Ectodermal cell (in vitro differentiated cells): ENCODE measurements around the gene CFP.

Source experiments
- H3K27ac ChIP-seq: 2 replicates; pipeline ENCODE4 v1.7.0; 2013; ENCODE audit warnings: mild to moderate bottlenecking, low read depth, low read length; ENCODE audit not compliant: insufficient read depth, poor library complexity, severe bottlenecking
- H3K27me3 ChIP-seq: 2 replicates; pipeline ENCODE4 v1.7.0; 2013; ENCODE audit warnings: mild to moderate bottlenecking, low read length; ENCODE audit not compliant: insufficient read depth, control insufficient read depth, poor library complexity, severe bottlenecking
- H3K36me3 ChIP-seq: one replicate; pipeline ENCODE4 v1.7.0; 2013; ENCODE audit warnings: low read length; ENCODE audit not compliant: control insufficient read depth, insufficient read depth
- H3K4me1 ChIP-seq: one replicate; pipeline ENCODE4 v1.7.0; 2013; ENCODE audit warnings: low read length; ENCODE audit not compliant: control insufficient read depth, insufficient read depth
- H3K4me3 ChIP-seq: 2 replicates; pipeline ENCODE4 v1.7.0; 2013; ENCODE audit warnings: low read depth, low read length, control low read depth; ENCODE audit not compliant: insufficient read depth
- H3K9me3 ChIP-seq: 2 replicates; pipeline ENCODE4 v1.7.0; 2013; ENCODE audit warnings: mild to moderate bottlenecking, low read length, moderate library complexity; ENCODE audit not compliant: control insufficient read depth
- WGBS, 2 experiments: methylation state at CpG; one replicate each; pipeline ENCODE4 v1.1.7; 2013; ENCODE audit warnings: missing lambda C conversion rate in 2 of 2; 5-methylcytosine and 5-hydroxymethylcytosine counted together

The CFP gene

GRCh38 chrX:47638816-47639215, 9.1 kb upstream of the CFP start:
- H3K36me3 ChIP-seq = peaks cover 20% of the 10 kb centered on the region

DNA sequence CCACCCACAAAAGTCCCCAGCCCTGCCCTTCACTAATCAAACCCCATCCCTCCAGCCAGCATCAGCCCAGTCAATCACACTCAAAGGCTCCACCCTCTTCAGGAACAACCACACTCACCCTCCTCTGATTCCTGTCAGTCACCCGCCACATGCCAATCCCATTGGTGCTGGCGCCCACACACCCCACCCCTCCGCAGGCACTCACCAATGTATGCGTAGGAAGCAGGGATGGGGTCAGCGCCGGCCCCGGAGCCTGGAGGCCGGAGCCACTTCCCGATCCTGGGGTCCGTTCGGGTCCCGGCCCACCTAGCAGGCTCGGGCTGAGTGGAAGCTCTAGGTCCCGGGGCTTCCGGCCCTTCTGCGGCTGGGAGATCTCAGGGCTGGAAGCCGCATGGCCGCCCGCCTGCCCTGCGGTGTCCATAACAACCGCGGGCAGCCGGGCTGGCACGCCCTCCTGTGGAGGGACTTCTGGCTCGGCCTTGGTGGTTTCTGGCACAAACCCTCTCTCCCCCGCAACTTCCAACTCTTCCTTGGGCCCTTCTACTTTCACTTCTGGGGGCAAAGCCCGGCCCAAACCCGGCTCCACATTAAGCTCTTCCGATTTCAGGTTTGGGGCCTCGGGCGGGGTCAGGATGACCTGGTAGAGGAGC, 7.9 kb upstream of the CFP start:
- 77 to 84% methylated on average over 31 of the region's 31 CpGs for WGBS, 2 experiments
- H3K27ac ChIP-seq = no peak overlapping the region
- no peaks in the 10 kb centered on the region for H3K27me3 ChIP-seq
- H3K4me3 ChIP-seq = peak overlapping the region; percentile 6
- H3K9me3 ChIP-seq = no peaks in the 10 kb centered on the region
- peaks cover 20% of the 10 kb centered on the region for H3K36me3 ChIP-seq
- H3K4me1 ChIP-seq = peaks cover 4% of the 10 kb centered on the region

More at GRCh38 chrX:47638816-47639215, 9.1 kb upstream of the CFP start:
- no peaks in the 10 kb centered on the region for H3K9me3 ChIP-seq
- no peak overlapping the region for H3K27ac ChIP-seq
- peaks cover 4% of the 10 kb centered on the region for H3K4me1 ChIP-seq
- H3K27me3 ChIP-seq = no peaks in the 10 kb centered on the region
- H3K4me3 ChIP-seq = no peak overlapping the region
- WGBS, 2 experiments = 93 to 96% methylated on average over 14 of the region's 14 CpGs

GRCh38 chrX:47634871-47635575, 5.3 kb upstream of the CFP start:
- H3K27me3 ChIP-seq = no peaks in the 10 kb centered on the region
- no peaks in the 10 kb centered on the region for H3K9me3 ChIP-seq
- peaks cover 4% of the 10 kb centered on the region for H3K4me1 ChIP-seq
- no peak overlapping the region for H3K27ac ChIP-seq
- 94 to 96% methylated on average over 16 of the region's 16 CpGs for WGBS, 2 experiments
- peaks cover 10% of the 10 kb centered on the region for H3K36me3 ChIP-seq
- no peak overlapping the region for H3K4me3 ChIP-seq

GRCh38 chrX:47633689-47634590, 4.2 kb upstream of the CFP start:
- Histone ChIP-seq H3K4me1 (peaks cover 4% of the 10 kb centered on the region), H3K36me3 (peaks cover under 1% of the 10 kb centered on the region), H3K27ac (no peak overlapping the region), H3K4me3 (no peak overlapping the region), H3K9me3 (no peaks in the 10 kb centered on the region), H3K27me3 (no peaks in the 10 kb centered on the region)
- 86 to 89% methylated on average over 14 of the region's 14 CpGs for WGBS, 2 experiments

DNA sequence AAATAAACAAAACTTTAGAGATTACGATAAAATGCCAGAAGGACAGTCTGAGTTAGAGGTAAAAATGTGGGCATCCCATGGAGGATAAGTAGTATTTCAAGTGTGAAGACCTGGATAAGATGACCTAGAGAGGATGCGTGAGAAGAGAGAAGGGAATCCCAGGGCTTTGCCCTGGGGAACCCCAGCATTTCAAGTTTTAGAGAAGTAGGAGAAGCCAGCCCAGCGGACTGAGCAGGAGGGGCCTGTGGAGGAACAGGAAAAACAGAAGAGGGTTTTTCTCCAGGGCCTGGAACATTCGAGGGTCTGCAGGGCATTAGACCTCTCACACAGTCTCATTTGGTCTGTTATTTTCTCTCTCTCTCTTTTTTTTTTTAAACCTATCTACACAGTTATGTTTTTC, 2.9 kb upstream of the CFP start:
- H3K36me3 ChIP-seq = no peaks in the 10 kb centered on the region
- H3K4me1 ChIP-seq = peaks cover 4% of the 10 kb centered on the region
- no peaks in the 10 kb centered on the region for H3K27me3 ChIP-seq
- WGBS, 2 experiments = 67 to 71% methylated on average over 4 of the region's 4 CpGs
- H3K9me3 ChIP-seq = no peaks in the 10 kb centered on the region
- no peak overlapping the region for H3K27ac ChIP-seq
- H3K4me3 ChIP-seq = no peak overlapping the region

- peaks cover 1% of the 10 kb centered on the region for H3K4me1 ChIP-seq
- no peak overlapping the region for H3K4me3 ChIP-seq
- 94 to 97% methylated on average over 5 of the region's 5 CpGs for WGBS, 2 experiments
- no peak overlapping the region for H3K27ac ChIP-seq
- H3K27me3 ChIP-seq = no peaks in the 10 kb centered on the region
- no peaks in the 10 kb centered on the region for H3K9me3 ChIP-seq
- H3K36me3 ChIP-seq = no peaks in the 10 kb centered on the region
Observed at GRCh38 chrX:47631676-47632075, 1.9 kb upstream of the CFP start.

DNA sequence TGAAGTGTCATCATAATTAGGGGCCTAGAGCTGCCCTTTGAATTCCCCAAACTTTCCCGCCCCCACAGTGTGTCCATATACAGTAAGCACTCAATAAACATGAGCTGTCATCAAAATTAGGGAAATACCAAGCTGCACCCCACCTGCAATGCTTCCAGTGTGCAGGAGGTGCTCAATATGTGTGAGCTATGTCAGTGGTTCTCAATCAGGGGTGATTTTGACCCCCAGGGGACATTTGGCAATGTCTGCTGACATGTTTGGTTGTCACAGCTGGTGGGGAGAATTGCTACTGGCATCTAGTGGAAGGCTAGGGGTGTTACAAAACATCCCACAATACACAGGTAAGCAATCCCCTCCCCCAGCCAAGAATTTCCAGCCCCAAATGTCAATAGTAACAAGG, 748 bp downstream of the CFP start:
- no peak overlapping the region for H3K4me3 ChIP-seq
- no peaks in the 10 kb centered on the region for H3K27me3 ChIP-seq
- 90 to 100% methylated on average over 1 of the region's 1 CpG for WGBS, 2 experiments
- H3K4me1 ChIP-seq = no peaks in the 10 kb centered on the region
- no peaks in the 10 kb centered on the region for H3K36me3 ChIP-seq
- no peaks in the 10 kb centered on the region for H3K9me3 ChIP-seq
- no peak overlapping the region for H3K27ac ChIP-seq

- Histone ChIP-seq H3K27me3 (peaks cover 6% of the 10 kb centered on the region), H3K9me3 (no peaks in the 10 kb centered on the region), H3K27ac (no peak overlapping the region), H3K4me1 (no peaks in the 10 kb centered on the region), H3K4me3 (no peak overlapping the region), H3K36me3 (no peaks in the 10 kb centered on the region)
- WGBS, 2 experiments = 93 to 100% methylated on average over 2 of the region's 2 CpGs
Observed at GRCh38 chrX:47625365-47625764, 4.4 kb downstream of the CFP start.

- H3K36me3 ChIP-seq = no peaks in the 10 kb centered on the region
- H3K4me3 ChIP-seq = peak overlapping the region; percentile 31
- H3K9me3 ChIP-seq = no peaks in the 10 kb centered on the region
- WGBS, 2 experiments = 0 to 1% methylated on average over 34 to 35 of the region's 35 CpGs
- peaks cover 14% of the 10 kb centered on the region for H3K27me3 ChIP-seq
- no peak overlapping the region for H3K27ac ChIP-seq
- H3K4me1 ChIP-seq = no peaks in the 10 kb centered on the region
Observed at GRCh38 chrX:47623540-47624027, 6.1 kb downstream of the CFP start.

GRCh38 chrX:47621851-47622250, 7.9 kb downstream of the CFP start:
- no peaks in the 10 kb centered on the region for H3K36me3 ChIP-seq
- no peaks in the 10 kb centered on the region for H3K4me1 ChIP-seq
- 87 to 89% methylated on average over 6 of the region's 6 CpGs for WGBS, 2 experiments

More at GRCh38 chrX:47621851-47622250, 7.9 kb downstream of the CFP start:
- Histone ChIP-seq H3K27me3 (peaks cover 17% of the 10 kb centered on the region), H3K9me3 (no peaks in the 10 kb centered on the region), H3K4me3 (no peak overlapping the region), H3K27ac (no peak overlapping the region)
